CD8-positive, alpha-beta memory T cell (primary cell): ENCODE results near the gene TMEM26. TPM values are rescaled to one million over a fixed set of nuclear protein-coding genes. Genes with fewer than 3 reads are reported as not detected.

Source experiments
- CTCF ChIA-PET: fragments of 350-600 bp; sonication (Branson Sonifier 250); formaldehyde crosslinking; loops from one replicate; lab custom pipeline; 2021; ENCODE audit warnings: antibody characterized with exemption; lab: Charles Lee
- POLR2A ChIA-PET: fragments of 350-600 bp; sonication (Branson Sonifier 250); formaldehyde crosslinking; loops from one replicate; lab custom pipeline; 2021; ENCODE audit warnings: antibody characterized with exemption; lab: Charles Lee
- DNase-seq, 5 donors: peaks; one replicate each; pipeline versions ENCODE4 v3.0.0 to v3.0.0-alpha.2; 2020 to 2022; ENCODE audit warnings: mixed read lengths in 1 of 5
- H3K27ac ChIP-seq: one replicate; pipeline ENCODE4 v1.7.0; 2013; ENCODE audit warnings: low read depth, mild to moderate bottlenecking, low read length, moderate library complexity
- H3K27me3 ChIP-seq: 2 replicates; pipeline ENCODE4 v1.7.0; 2013; ENCODE audit warnings: low read length, mild to moderate bottlenecking; ENCODE audit not compliant: insufficient read depth, poor library complexity, severe bottlenecking
- H3K36me3 ChIP-seq: 2 replicates; pipeline ENCODE4 v1.7.0; 2013; ENCODE audit warnings: mild to moderate bottlenecking, low read length, moderate library complexity; ENCODE audit not compliant: insufficient read depth
- H3K4me1 ChIP-seq: 2 replicates; pipeline ENCODE4 v1.7.0; 2013; ENCODE audit warnings: mild to moderate bottlenecking, low read length, moderate library complexity; ENCODE audit not compliant: insufficient read depth
- H3K4me3 ChIP-seq: 2 replicates; pipeline ENCODE4 v1.7.0; 2013; ENCODE audit warnings: mild to moderate bottlenecking, low read length
- H3K9me3 ChIP-seq: 2 replicates; pipeline ENCODE4 v1.7.0; 2013; ENCODE audit warnings: mild to moderate bottlenecking, low read length
- H3K27ac Mint-ChIP-seq, 8 donors: one replicate each; pipeline ENCODE4 v1.8.0; 2020 to 2021; ENCODE audit warnings: mixed read lengths in 8 of 8, mild to moderate bottlenecking in 6 of 8, inconsistent platforms in 3 of 8, moderate library complexity in 3 of 8
- H3K27me3 Mint-ChIP-seq, 2 donors: one replicate each; pipeline ENCODE4 v1.8.0; 2020 to 2021; ENCODE audit warnings: mixed read lengths in 2 of 2, mild to moderate bottlenecking in 1 of 2, moderate library complexity in 1 of 2
- H3K36me3 Mint-ChIP-seq, 3 donors: one replicate each; pipeline ENCODE4 v1.8.0; 2020 to 2021; ENCODE audit warnings: mixed read lengths in 3 of 3, inconsistent platforms in 1 of 3, mild to moderate bottlenecking in 1 of 3
- H3K4me1 Mint-ChIP-seq, 3 donors: one replicate each; pipeline ENCODE4 v1.8.0; 2020 to 2021; ENCODE audit warnings: mixed read lengths in 3 of 3, inconsistent platforms in 1 of 3, mild to moderate bottlenecking in 1 of 3
- H3K4me3 Mint-ChIP-seq, 7 donors: one replicate each; pipeline ENCODE4 v1.8.0; 2020 to 2021; ENCODE audit warnings: mixed read lengths in 7 of 7, mild to moderate bottlenecking in 6 of 7, moderate library complexity in 4 of 7, inconsistent platforms in 2 of 7
- H3K9me3 Mint-ChIP-seq, 5 donors: one replicate each; pipeline ENCODE4 v1.8.0; 2020 to 2022; ENCODE audit warnings: mixed read lengths in 5 of 5, mild to moderate bottlenecking in 3 of 5, moderate library complexity in 2 of 5, inconsistent platforms in 1 of 5
- polyA plus RNA-seq: library from polyadenylated mRNA; unstranded; fragments of 300-500 nt; fragmentation: Illumina TruSeq; gene quantifications from one replicate; pipeline ENCODE4 v1.2.3, GENCODE V29; 2021
- total RNA-seq, 2 experiments: library from RNA; stranded (reverse); gene quantifications; one replicate each; pipeline ENCODE4 v1.2.3, GENCODE V29; 2021

TMEM26 gene
- total and polyA plus RNA-seq, 3 experiments from 2014 or later, result not detected

GRCh38 chr10:61404751-61405150 is 48.4 kb downstream of the TMEM26 start:
- Mint-ChIP-seq H3K4me3 (no peak overlapping the region), H3K36me3 (no peaks in the 10 kb centered on the region), H3K27me3 (peaks cover 5 to 11% of the 10 kb centered on the region in 2 donors), H3K4me1 (no peaks in the 10 kb centered on the region), H3K27ac (no peak overlapping the region), H3K9me3 (peaks cover 0 to 2% (median 0%) of the 10 kb centered on the region in 5 donors)
- ChIA-PET POLR2A (no interaction called here), CTCF (no interaction called here)
- Histone ChIP-seq H3K27me3 (no peaks in the 10 kb centered on the region), H3K4me3 (no peak overlapping the region), H3K4me1 (no peaks in the 10 kb centered on the region), H3K36me3 (no peaks in the 10 kb centered on the region), H3K9me3 (no peaks in the 10 kb centered on the region), H3K27ac (no peak overlapping the region)
- DNase-seq, result no peak

DNA sequence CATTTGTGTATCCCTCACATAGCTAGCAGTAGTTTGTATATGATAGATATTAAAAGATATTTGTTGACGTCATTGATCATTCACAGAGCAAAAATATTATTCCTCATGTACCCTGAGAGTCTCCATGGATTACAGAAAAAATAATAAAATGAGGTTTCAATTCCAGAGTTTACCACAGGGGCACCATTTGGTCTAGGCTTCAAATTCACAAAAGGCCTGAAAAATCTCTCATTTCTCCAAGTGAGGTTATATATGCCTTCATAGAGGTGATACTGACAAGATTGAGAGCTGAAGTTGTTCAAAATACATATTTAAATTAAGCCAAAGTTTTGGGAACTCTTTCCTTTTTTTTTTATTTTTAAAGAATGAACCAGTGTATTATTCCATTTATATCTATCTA is 52.7 kb downstream of the TMEM26 start:
- no peak for DNase-seq
- Mint-ChIP-seq H3K4me1 (peaks cover 7 to 17% (median 17%) of the 10 kb centered on the region in 3 donors), H3K36me3 (peaks cover 0 to 2% (median 0%) of the 10 kb centered on the region in 3 donors), H3K27ac (no peak overlapping the region), H3K9me3 (peaks cover 0 to 3% (median 0%) of the 10 kb centered on the region in 5 donors), H3K4me3 (no peak overlapping the region), H3K27me3 (no peaks in the 10 kb centered on the region)
- POLR2A ChIA-PET, result no interaction called here
- H3K36me3 ChIP-seq, result no peaks in the 10 kb centered on the region
- CTCF ChIA-PET, result no interaction called here
- H3K9me3 ChIP-seq, result no peaks in the 10 kb centered on the region
- no peak overlapping the region for H3K27ac ChIP-seq
- H3K4me3 ChIP-seq, result no peak overlapping the region
- H3K27me3 ChIP-seq, result no peaks in the 10 kb centered on the region
- H3K4me1 ChIP-seq, result no peaks in the 10 kb centered on the region

- H3K9me3 Mint-ChIP-seq, result peaks cover 0 to 3% (median 0%) of the 10 kb centered on the region in 5 donors
- no peak overlapping the region for H3K27ac Mint-ChIP-seq
- CTCF ChIA-PET, result no interaction called here
- H3K27me3 ChIP-seq, result no peaks in the 10 kb centered on the region
- DNase-seq, result no peak
- POLR2A ChIA-PET, result no interaction called here
- no peaks in the 10 kb centered on the region for H3K4me1 ChIP-seq
- H3K4me3 ChIP-seq, result no peak overlapping the region
- H3K4me3 Mint-ChIP-seq, result no peak overlapping the region
- no peaks in the 10 kb centered on the region for H3K9me3 ChIP-seq
- no peak overlapping the region for H3K27ac ChIP-seq
- peaks cover 0 to 2% (median 0%) of the 10 kb centered on the region in 3 donors for H3K36me3 Mint-ChIP-seq
- peaks cover 7 to 17% (median 17%) of the 10 kb centered on the region in 3 donors for H3K4me1 Mint-ChIP-seq
- no peaks in the 10 kb centered on the region for H3K36me3 ChIP-seq
- no peaks in the 10 kb centered on the region for H3K27me3 Mint-ChIP-seq
Measured at GRCh38 chr10:61399406-61399805, 53.8 kb downstream of the TMEM26 start.

GRCh38 chr10:61398366-61399129 is 54.6 kb downstream of the TMEM26 start:
- DNase-seq, result no peak
- no peaks in the 10 kb centered on the region for H3K9me3 ChIP-seq
- no peak overlapping the region for H3K4me3 ChIP-seq
- peaks cover 0 to 2% (median 0%) of the 10 kb centered on the region in 3 donors for H3K36me3 Mint-ChIP-seq
- H3K9me3 Mint-ChIP-seq, result peaks cover 0 to 3% (median 0%) of the 10 kb centered on the region in 5 donors
- H3K27ac Mint-ChIP-seq, result no peak overlapping the region
- no peak overlapping the region for H3K27ac ChIP-seq
- no peaks in the 10 kb centered on the region for H3K27me3 ChIP-seq
- peaks cover 0 to 1% of the 10 kb centered on the region in 2 donors for H3K27me3 Mint-ChIP-seq
- H3K36me3 ChIP-seq, result no peaks in the 10 kb centered on the region
- ChIA-PET CTCF (interaction anchor here (1.1 kb wide), 1 partner anchor 10 kb away, joined by 3 read pairs; no protein-coding TSS in a partner anchor), POLR2A (no interaction called here)
- H3K4me1 Mint-ChIP-seq, result peaks cover 7 to 17% (median 17%) of the 10 kb centered on the region in 3 donors
- H3K4me3 Mint-ChIP-seq, result peak overlapping the region in 3 of 7 donors; percentile 1 to 83 (median 79)
- no peaks in the 10 kb centered on the region for H3K4me1 ChIP-seq

- Mint-ChIP-seq H3K27me3 (peaks cover 0 to 1% of the 10 kb centered on the region in 2 donors), H3K9me3 (peaks cover 0 to 3% (median 2%) of the 10 kb centered on the region in 5 donors), H3K4me1 (peaks cover 7 to 17% (median 17%) of the 10 kb centered on the region in 3 donors), H3K36me3 (peaks cover 0 to 2% (median 0%) of the 10 kb centered on the region in 3 donors), H3K4me3 (peak overlapping the region; percentile 38 to 87 (median 79)), H3K27ac (peak overlapping the region in 6 of 8 donors; percentile 35 to 89 (median 63))
- no peaks in the 10 kb centered on the region for H3K36me3 ChIP-seq
- no peak overlapping the region for H3K27ac ChIP-seq
- CTCF ChIA-PET, result interaction anchor here (1.1 kb wide), 1 partner anchor 11 kb away, joined by 3 read pairs; no protein-coding TSS in a partner anchor
- DNase-seq, result no peak
- no peaks in the 10 kb centered on the region for H3K4me1 ChIP-seq
- H3K4me3 ChIP-seq, result peak overlapping the region; percentile 39
- POLR2A ChIA-PET, result no interaction called here
- H3K9me3 ChIP-seq, result no peaks in the 10 kb centered on the region
- no peaks in the 10 kb centered on the region for H3K27me3 ChIP-seq
Measured at GRCh38 chr10:61397175-61397986, 55.8 kb downstream of the TMEM26 start.

- H3K27me3 ChIP-seq, result no peaks in the 10 kb centered on the region
- Mint-ChIP-seq H3K27me3 (peaks cover 0 to 5% of the 10 kb centered on the region in 2 donors), H3K36me3 (no peaks in the 10 kb centered on the region), H3K27ac (no peak overlapping the region), H3K4me3 (no peak overlapping the region), H3K4me1 (peaks cover 0 to 6% (median 5%) of the 10 kb centered on the region in 3 donors), H3K9me3 (peaks cover 0 to 4% (median 0%) of the 10 kb centered on the region in 5 donors)
- ChIA-PET CTCF (no interaction called here), POLR2A (no interaction called here)
- H3K4me3 ChIP-seq, result no peak overlapping the region
- H3K36me3 ChIP-seq, result no peaks in the 10 kb centered on the region
- no peaks in the 10 kb centered on the region for H3K4me1 ChIP-seq
- H3K27ac ChIP-seq, result no peak overlapping the region
- H3K9me3 ChIP-seq, result no peaks in the 10 kb centered on the region
- no peak for DNase-seq
Measured at GRCh38 chr10:61391281-61391680, 61.9 kb downstream of the TMEM26 start.

DNA sequence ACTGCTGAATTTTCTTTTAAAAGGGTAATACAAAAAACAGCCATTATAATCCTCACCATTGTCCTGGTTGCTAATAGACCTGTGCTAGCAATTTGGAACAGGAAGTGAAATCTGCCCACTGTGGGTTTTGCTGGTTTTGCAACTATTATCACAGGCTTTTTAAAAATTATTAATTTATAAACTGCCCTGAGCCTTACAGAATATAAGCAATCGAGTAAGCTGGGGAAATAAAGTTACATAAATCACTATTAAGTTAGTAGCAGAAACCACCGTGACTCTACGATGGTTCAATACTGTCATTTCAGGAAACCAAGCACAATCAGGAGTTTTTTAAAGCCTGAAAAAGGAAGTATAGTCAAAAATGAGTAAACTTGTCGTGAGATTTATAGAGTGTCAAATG is 62.3 kb downstream of the TMEM26 start:
- Histone ChIP-seq H3K9me3 (no peaks in the 10 kb centered on the region), H3K4me3 (no peak overlapping the region), H3K27ac (no peak overlapping the region), H3K27me3 (no peaks in the 10 kb centered on the region), H3K36me3 (no peaks in the 10 kb centered on the region), H3K4me1 (no peaks in the 10 kb centered on the region)
- POLR2A ChIA-PET, result no interaction called here
- H3K4me1 Mint-ChIP-seq, result peaks cover 0 to 6% (median 5%) of the 10 kb centered on the region in 3 donors
- no peaks in the 10 kb centered on the region for H3K36me3 Mint-ChIP-seq
- peaks cover 0 to 4% (median 0%) of the 10 kb centered on the region in 5 donors for H3K9me3 Mint-ChIP-seq
- H3K4me3 Mint-ChIP-seq, result peak overlapping the region in 1 of 7 donors; percentile 6
- peaks cover 1 to 5% of the 10 kb centered on the region in 2 donors for H3K27me3 Mint-ChIP-seq
- CTCF ChIA-PET, result no interaction called here
- H3K27ac Mint-ChIP-seq, result no peak overlapping the region
- no peak for DNase-seq
